GM23338 (cell line): ENCODE data around the gene SLC28A1. TPM values are rescaled to one million over a fixed set of nuclear protein-coding genes. Genes with fewer than 3 reads are reported as not detected.

Experiments
- ATAC-seq: fragments of 200-7000 bp; cut with Tn5 transposase; 3 replicates; pipeline ENCODE4 v1.9.1; 2020
- DNase-seq: peaks from one replicate; pipeline ENCODE4 v3.0.0-alpha.2; 2015; ENCODE audit warnings: low spot score
- H2AFZ ChIP-seq: fragments of 200-600 bp; sonication (generic); 2 replicates; pipeline ENCODE4 v1.8.0; 2016; ENCODE audit warnings: antibody characterized with exemption, mild to moderate bottlenecking, moderate library complexity
- H3F3A ChIP-seq: fragments of 200-600 bp; sonication (generic); replicated peaks from 2 replicates; pipeline ENCODE4 v1.8.0; 2017; ENCODE audit warnings: antibody characterized with exemption, mixed run types, low read depth
- H3K27ac ChIP-seq: fragments of 200-600 bp; sonication (generic); 2 replicates; pipeline ENCODE4 v1.6.1; 2016; ENCODE audit warnings: low read depth
- H3K27me3 ChIP-seq: fragments of 200-600 bp; sonication (generic); 2 replicates; pipeline ENCODE4 v1.8.0; 2016; ENCODE audit warnings: mild to moderate bottlenecking, mixed run types, moderate library complexity; ENCODE audit not compliant: insufficient read depth
- H3K36me3 ChIP-seq: fragments of 200-600 bp; sonication (generic); 2 replicates; pipeline ENCODE4 v1.8.0; 2016; ENCODE audit warnings: mild to moderate bottlenecking; ENCODE audit not compliant: insufficient read depth
- H3K4me1 ChIP-seq: fragments of 200-600 bp; sonication (generic); 2 replicates; pipeline ENCODE4 v1.8.0; 2016; ENCODE audit warnings: mild to moderate bottlenecking, moderate library complexity; ENCODE audit not compliant: insufficient read depth
- H3K4me2 ChIP-seq: fragments of 200-600 bp; sonication (generic); 2 replicates; pipeline ENCODE4 v1.7.1; 2017; ENCODE audit warnings: mixed run types
- H3K4me3 ChIP-seq: fragments of 200-600 bp; sonication (generic); 2 replicates; pipeline ENCODE4 v1.6.1; 2016; ENCODE audit warnings: mixed run types
- H3K79me2 ChIP-seq: fragments of 200-600 bp; sonication (generic); replicated peaks from 2 replicates; pipeline ENCODE4 v1.8.0; 2017; ENCODE audit warnings: mild to moderate bottlenecking; ENCODE audit not compliant: insufficient read depth
- H3K9me2 ChIP-seq: fragments of 200-600 bp; sonication (generic); 2 replicates; pipeline ENCODE4 v1.8.0; 2017; ENCODE audit not compliant: insufficient read depth
- H4K20me1 ChIP-seq: fragments of 200-600 bp; sonication (generic); replicated peaks from 2 replicates; pipeline ENCODE4 v1.8.0; 2017; ENCODE audit warnings: mild to moderate bottlenecking; ENCODE audit not compliant: insufficient read depth
- H3K27ac Mint-ChIP-seq: 2 replicates; pipeline ENCODE4 v1.8.0; 2020; ENCODE audit warnings: inconsistent platforms, mild to moderate bottlenecking, moderate library complexity, mixed read lengths
- H3K27me3 Mint-ChIP-seq: 3 replicates; pipeline ENCODE4 v1.8.0; 2022; ENCODE audit warnings: low read depth, mild to moderate bottlenecking, moderate library complexity, mixed read lengths, inconsistent platforms; ENCODE audit not compliant: insufficient read depth, poor library complexity
- H3K36me3 Mint-ChIP-seq: 3 replicates; pipeline ENCODE4 v1.8.0; 2021; ENCODE audit warnings: low read depth, mild to moderate bottlenecking, inconsistent platforms, moderate library complexity, mixed read lengths
- H3K4me1 Mint-ChIP-seq: 3 replicates; pipeline ENCODE4 v1.8.0; 2020; ENCODE audit warnings: mild to moderate bottlenecking, inconsistent platforms, mixed read lengths
- H3K4me3 Mint-ChIP-seq: 3 replicates; pipeline ENCODE4 v1.8.0; 2021; ENCODE audit warnings: moderate library complexity, mild to moderate bottlenecking, inconsistent platforms, mixed read lengths
- H3K9me3 Mint-ChIP-seq: 3 replicates; pipeline ENCODE4 v1.8.0; 2020; ENCODE audit warnings: moderate library complexity, mild to moderate bottlenecking, inconsistent platforms, mixed read lengths
- CREB1 ChIP-seq: fragments of 250-450 bp; sonication (Bioruptor Pico); IDR thresholded peaks from 2 replicates; pipeline ENCODE4 v1.5.0; 2020; ENCODE audit warnings: low read depth, mild to moderate bottlenecking, moderate library complexity
- EZH2 ChIP-seq: fragments of 200-600 bp; sonication (generic); IDR thresholded peaks from one replicate; pipeline ENCODE4 v1.8.0; 2017; ENCODE audit warnings: antibody characterized with exemption, mild to moderate bottlenecking, low read depth; ENCODE audit not compliant: unreplicated experiment
- EZH2phosphoT487 ChIP-seq: fragments of 200-600 bp; sonication (generic); IDR thresholded peaks from one replicate; pipeline ENCODE4 v1.8.1; 2018; ENCODE audit warnings: antibody characterized with exemption; ENCODE audit not compliant: unreplicated experiment
- NANOG ChIP-seq: IDR thresholded peaks from 2 replicates; pipeline ENCODE4 v1.6.1; 2016; ENCODE audit warnings: antibody characterized with exemption, borderline replicate concordance
- POLR2AphosphoS5 ChIP-seq: IDR thresholded peaks from 2 replicates; pipeline ENCODE4 v1.6.1; 2016; ENCODE audit warnings: antibody characterized with exemption, low read depth
- STAT1 ChIP-seq: IDR thresholded peaks from one replicate; pipeline ENCODE4 v1.6.1; 2016; ENCODE audit warnings: antibody characterized with exemption; ENCODE audit not compliant: unreplicated experiment
- ZNF331 ChIP-seq: fragments of 250-450 bp; sonication (Bioruptor Pico); IDR thresholded peaks from 2 replicates; pipeline ENCODE4 v1.5.0; 2020; ENCODE audit warnings: low read depth, mild to moderate bottlenecking, moderate library complexity
- polyA plus RNA-seq: library from polyadenylated mRNA; unstranded; fragments of >200 nt; fragmentation: Nextera tagmentation; extraction: Ambion mirVana; gene quantifications from 2 replicates; pipeline ENCODE4 v1.2.1, GENCODE V29; 2016
- total RNA-seq: library from RNA; depleted of rRNA; stranded (reverse); fragments of >200 nt; shearing (Covaris generic); gene quantifications from 2 replicates; pipeline ENCODE4 v1.2.3, GENCODE V29; 2014
- TF ChIP-seq, protein P1 (sequence below), 2 experiments: fragments of 200-600 bp in 1 of 2; sonication (generic) in 1 of 2; conservative IDR thresholded peaks; 2 replicates each; pipeline versions ENCODE4 v1.5.1 to v1.6.1; 2016 to 2017; ENCODE audit warnings: antibody characterized with exemption in 2 of 2, low read depth in 2 of 2, mild to moderate bottlenecking in 2 of 2, moderate library complexity in 1 of 2

Gene SLC28A1
- total and polyA plus RNA-seq, 2 experiments from 2014 or later, result not detected

DNA sequence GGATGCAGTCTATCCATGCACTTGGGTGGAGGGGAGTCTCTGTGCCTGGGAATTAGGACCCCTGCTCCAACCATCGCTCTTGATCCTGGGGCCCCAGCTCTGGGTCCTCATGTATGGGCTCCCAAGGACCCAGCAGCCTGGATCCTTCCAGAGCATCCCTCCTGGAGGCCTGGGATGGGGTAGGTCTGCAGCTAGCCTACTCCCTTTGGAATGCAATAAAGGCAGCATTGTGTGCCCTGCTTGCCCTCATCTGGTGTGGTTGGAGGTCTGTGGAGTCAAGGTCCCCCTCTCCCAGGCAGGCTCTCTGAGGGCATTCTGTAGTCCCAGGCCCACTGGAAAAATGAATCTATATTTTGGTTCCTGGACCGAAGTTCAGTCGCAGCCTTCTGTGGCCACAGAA, 15.0 kb upstream of the SLC28A1 start (continued):
- TF ChIP-seq, protein P1, sequence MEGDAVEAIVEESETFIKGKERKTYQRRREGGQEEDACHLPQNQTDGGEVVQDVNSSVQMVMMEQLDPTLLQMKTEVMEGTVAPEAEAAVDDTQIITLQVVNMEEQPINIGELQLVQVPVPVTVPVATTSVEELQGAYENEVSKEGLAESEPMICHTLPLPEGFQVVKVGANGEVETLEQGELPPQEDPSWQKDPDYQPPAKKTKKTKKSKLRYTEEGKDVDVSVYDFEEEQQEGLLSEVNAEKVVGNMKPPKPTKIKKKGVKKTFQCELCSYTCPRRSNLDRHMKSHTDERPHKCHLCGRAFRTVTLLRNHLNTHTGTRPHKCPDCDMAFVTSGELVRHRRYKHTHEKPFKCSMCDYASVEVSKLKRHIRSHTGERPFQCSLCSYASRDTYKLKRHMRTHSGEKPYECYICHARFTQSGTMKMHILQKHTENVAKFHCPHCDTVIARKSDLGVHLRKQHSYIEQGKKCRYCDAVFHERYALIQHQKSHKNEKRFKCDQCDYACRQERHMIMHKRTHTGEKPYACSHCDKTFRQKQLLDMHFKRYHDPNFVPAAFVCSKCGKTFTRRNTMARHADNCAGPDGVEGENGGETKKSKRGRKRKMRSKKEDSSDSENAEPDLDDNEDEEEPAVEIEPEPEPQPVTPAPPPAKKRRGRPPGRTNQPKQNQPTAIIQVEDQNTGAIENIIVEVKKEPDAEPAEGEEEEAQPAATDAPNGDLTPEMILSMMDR (conservative IDR thresholded peaks at IDR 0.05; ENCODE audit: low read depth in 2 of 2), result no peak
- TF ChIP-seq NANOG (no peak), ZNF331 (CRISPR knock-in tag) (no peak)

DNA sequence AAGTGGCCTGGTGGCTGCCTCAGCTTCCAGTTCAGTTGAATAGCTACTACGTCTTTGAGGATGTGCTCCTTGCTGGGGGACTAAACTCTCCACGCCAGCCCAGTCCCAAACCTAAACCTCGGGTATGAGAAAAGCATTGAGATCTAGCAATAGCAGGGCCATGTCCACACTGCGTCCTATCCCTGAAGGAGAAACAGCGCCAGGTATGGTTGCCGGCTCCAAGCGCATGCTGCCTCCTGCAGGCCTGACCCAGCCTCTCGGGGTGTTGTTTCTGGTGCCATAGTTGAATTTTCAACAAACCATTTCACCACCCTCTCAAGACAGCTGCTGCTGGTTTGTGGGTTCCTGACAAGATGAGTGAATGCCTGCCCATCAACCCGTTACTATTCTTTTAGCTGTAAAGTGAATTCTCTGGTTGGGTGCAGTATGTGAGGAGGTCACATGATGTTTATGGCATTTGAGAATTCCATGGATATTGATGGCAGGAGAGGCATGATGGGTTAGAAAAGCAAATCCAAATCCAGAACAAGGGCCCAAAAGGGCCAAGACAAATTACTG, 13.0 kb upstream of the SLC28A1 start:
- H3K4me3 ChIP-seq, result no peak overlapping the region
- no peaks in the 10 kb centered on the region; the same call in 1 of the 2 replicates for H3K4me1 ChIP-seq
- no peaks in the 10 kb centered on the region for H3K79me2 ChIP-seq
- no peaks in the 10 kb centered on the region for H3K27me3 Mint-ChIP-seq
- no peaks in the 10 kb centered on the region for H3K9me3 Mint-ChIP-seq
- H4K20me1 ChIP-seq, result no peaks in the 10 kb centered on the region; the same call in 1 of the 2 replicates
- TF ChIP-seq CREB1 (CRISPR knock-in tag), result no peak
- no peak for TF ChIP-seq EZH2phosphoT487
- TF ChIP-seq STAT1, result no peak
- TF ChIP-seq POLR2AphosphoS5, result no peak
- no peak for TF ChIP-seq NANOG
- TF ChIP-seq, protein P1 (conservative IDR thresholded peaks at IDR 0.05; ENCODE audit: low read depth in 2 of 2), result peak; percentile 40 to 58
- TF ChIP-seq EZH2, result no peak
- H3K27me3 ChIP-seq, result no peaks in the 10 kb centered on the region
- peaks cover 7% of the 10 kb centered on the region; the same call in 1 of the 2 replicates for H3F3A ChIP-seq
- H3K27ac Mint-ChIP-seq, result no peak overlapping the region
- H3K27ac ChIP-seq, result no peak overlapping the region
- H3K4me3 Mint-ChIP-seq, result no peak overlapping the region
- H2AFZ ChIP-seq, result no peak overlapping the region
- H3K36me3 Mint-ChIP-seq, result no peaks in the 10 kb centered on the region; the same call in 2 of the 3 replicates
- ATAC-seq (peak; percentile 55), DNase-seq (no peak)
- no peak overlapping the region for H3K4me2 ChIP-seq
- H3K4me1 Mint-ChIP-seq, result peaks cover 4% of the 10 kb centered on the region; the same call in 1 of the 3 replicates
- H3K9me2 ChIP-seq, result no peaks in the 10 kb centered on the region
- H3K36me3 ChIP-seq, result no peaks in the 10 kb centered on the region
